Heart left ventricle (tissue), 13 donors: ENCODE results near the gene XPNPEP3.

ENCODE experiments used
- CTCF ChIP-seq, 12 donors: fragments of 200-600 bp; sonication (generic) in 4 of 12; IDR thresholded peaks; one replicate each; pipeline versions ENCODE4 v1.5.0 to v1.8.0; 2018 to 2022; ENCODE audit warnings: antibody characterized with exemption in 12 of 12, mild to moderate bottlenecking in 5 of 12
- POLR2A ChIP-seq, 2 donors: fragments of 450-650 bp; IDR thresholded peaks; one replicate each; pipeline ENCODE4 v1.6.1; 2017; ENCODE audit warnings: antibody characterized with exemption in 2 of 2, mild to moderate bottlenecking in 2 of 2, moderate library complexity in 2 of 2
- donor health status: ischemic (EF 13 %, LVEDD 7.1; RV severe dilation, severe dysfunction).
- donor health status: DM: no; HTN: yes; CAD: no.
- donor health status: DM: no; HTN: no; CAD: no.
- donor health status: ischemic (EF 25% LVEDD 6.9; RV normal size, moderate dysfunction).
- donor health status: ischemic (EF 25% LVEDD 5.7; RV mildly dilated, moderate dysfunction).
- donor health status: ischemic (EF 35%, LVEDD 5.7; RV mildly dilated, moderate dysfunction).
- donor health status: nonischemic (EF 11% LVEDD 7.7; RV severe dilation, severe dysfunction).
- donor health status: DM: yes; HTN: yes; CAD: no.
- donor health status: PGD.
- donor health status: ischemic (EF 29% LVEDD 5.4; RV normal size, mild dysfunction).
- donor health status: nonischemic (EF 23%, LVEDD 6.1; RV moderate dilation, normal function).

- TF ChIP-seq CTCF (IDR thresholded peaks at IDR 0.05) (no peak), POLR2A (IDR thresholded peaks at IDR 0.05) (no peak)
Measured at GRCh38 chr22:40966726-40967085, 109.8 kb downstream of the XPNPEP3 start.
